T-cell (primary cell): ENCODE data around the gene SRPX2. TPM values are rescaled to one million over a fixed set of nuclear protein-coding genes. Genes with fewer than 3 reads are reported as not detected.

Experiments used
- ATAC-seq, 4 experiments: fragments of 200-7000 bp in 3 of 4; fragments of 150-1000 bp in 1 of 4; cut with Tn5 transposase; replicated peaks in 1 of 4; 1 replicate in 3 of 4; 2 replicates in 1 of 4; pipeline ENCODE4 v1.10.0; 2021; ENCODE audit warnings: moderate library complexity in 3 of 4, mild to moderate bottlenecking in 2 of 4, moderate number of reproducible peaks in 1 of 4
- CTCF ChIA-PET, 2 donors: fragments of 300-600 bp; sonication (Branson Sonifier 250); formaldehyde crosslinking; loops; one replicate each; lab custom pipeline; 2022; ENCODE audit warnings: antibody characterized with exemption in 2 of 2; lab: Charles Lee
- POLR2A ChIA-PET, 2 donors: fragments of 300-600 bp; sonication (Branson Sonifier 250); formaldehyde crosslinking; loops; one replicate each; lab custom pipeline; 2022; ENCODE audit warnings: antibody characterized with exemption in 2 of 2; lab: Charles Lee
- DNase-seq, 35 experiments: peaks; one replicate each; pipeline versions ENCODE4 v3.0.0 to v3.0.0-alpha.2; 2013 to 2023
- H3K27ac ChIP-seq: one replicate; pipeline ENCODE4 v1.5.1; 2013; ENCODE audit warnings: low read length
- H3K27me3 ChIP-seq, 2 experiments: replicated peaks in 1 of 2; 1 replicate in 1 of 2; 2 replicates in 1 of 2; pipeline versions ENCODE4 v1.6.1 to v1.7.0; 2013; ENCODE audit warnings: low read length in 1 of 2, mixed read lengths in 1 of 2; ENCODE audit not compliant: control insufficient read depth in 2 of 2, insufficient read depth in 2 of 2; ENCODE audit errors: extremely low read depth in 1 of 2
- H3K36me3 ChIP-seq, 2 donors: 1 replicate in 1 of 2; 2 replicates in 1 of 2; pipeline versions ENCODE4 v1.6.1 to v1.7.0; 2013; ENCODE audit warnings: low read length in 1 of 2; ENCODE audit not compliant: control insufficient read depth in 2 of 2, insufficient read depth in 1 of 2; ENCODE audit errors: extremely low read depth in 1 of 2
- H3K4me1 ChIP-seq, 2 experiments: 1 replicate in 1 of 2; 2 replicates in 1 of 2; pipeline versions ENCODE4 v1.6.1 to v1.7.0; 2013; ENCODE audit warnings: low read length in 2 of 2, mixed read lengths in 1 of 2; ENCODE audit not compliant: insufficient read depth in 2 of 2, control insufficient read depth in 1 of 2; ENCODE audit errors: extremely low read depth in 1 of 2
- H3K4me3 ChIP-seq, 2 donors: 1 replicate in 1 of 2; 2 replicates in 1 of 2; pipeline versions ENCODE4 v1.5.1 to v1.7.0; 2013; ENCODE audit warnings: mild to moderate bottlenecking in 2 of 2, low read length in 1 of 2, moderate library complexity in 1 of 2; ENCODE audit not compliant: control insufficient read depth in 1 of 2; ENCODE audit errors: extremely low read depth in 1 of 2
- H3K9me3 ChIP-seq: 2 replicates; pipeline ENCODE4 v1.7.0; 2013
- H3K27ac Mint-ChIP-seq, 2 donors: one replicate each; pipeline ENCODE4 v1.8.0; 2020 to 2021; ENCODE audit warnings: mild to moderate bottlenecking in 2 of 2, mixed read lengths in 2 of 2
- H3K27me3 Mint-ChIP-seq, 2 donors: one replicate each; pipeline ENCODE4 v1.8.0; 2021 to 2022; ENCODE audit warnings: mixed read lengths in 2 of 2
- H3K36me3 Mint-ChIP-seq: one replicate; pipeline ENCODE4 v1.8.0; 2021; ENCODE audit warnings: mixed read lengths
- H3K4me1 Mint-ChIP-seq, 3 donors: one replicate each; pipeline ENCODE4 v1.8.0; 2020 to 2022; ENCODE audit warnings: mixed read lengths in 3 of 3, mild to moderate bottlenecking in 1 of 3
- H3K4me3 Mint-ChIP-seq, 3 donors: one replicate each; pipeline ENCODE4 v1.8.0; 2020 to 2022; ENCODE audit warnings: mild to moderate bottlenecking in 3 of 3, mixed read lengths in 3 of 3, moderate library complexity in 3 of 3
- H3K9me3 Mint-ChIP-seq, 3 donors: one replicate each; pipeline ENCODE4 v1.8.0; 2020 to 2022; ENCODE audit warnings: mixed read lengths in 3 of 3
- WGBS: methylation state at CpG from one replicate; pipeline ENCODE4 v1.1.5; 2013; ENCODE audit warnings: missing lambda C conversion rate; ENCODE audit not compliant: insufficient coverage; 5-methylcytosine and 5-hydroxymethylcytosine counted together
- total RNA-seq, 35 experiments: library from RNA in 6 of 35; stranded (reverse) in 6 of 35; fragments of 120-200 nt in 1 of 35; gene quantifications; one replicate each; pipeline versions ENCODE4 v1.2.1 to v1.2.4 and lab custom pipeline; 2013 to 2026

Gene SRPX2
- total RNA-seq, 5 donors from 2014 or later (not counting 1 experiment from before 2014, with no cell fraction given): 0.18 TPM; not detected in 4

DNA sequence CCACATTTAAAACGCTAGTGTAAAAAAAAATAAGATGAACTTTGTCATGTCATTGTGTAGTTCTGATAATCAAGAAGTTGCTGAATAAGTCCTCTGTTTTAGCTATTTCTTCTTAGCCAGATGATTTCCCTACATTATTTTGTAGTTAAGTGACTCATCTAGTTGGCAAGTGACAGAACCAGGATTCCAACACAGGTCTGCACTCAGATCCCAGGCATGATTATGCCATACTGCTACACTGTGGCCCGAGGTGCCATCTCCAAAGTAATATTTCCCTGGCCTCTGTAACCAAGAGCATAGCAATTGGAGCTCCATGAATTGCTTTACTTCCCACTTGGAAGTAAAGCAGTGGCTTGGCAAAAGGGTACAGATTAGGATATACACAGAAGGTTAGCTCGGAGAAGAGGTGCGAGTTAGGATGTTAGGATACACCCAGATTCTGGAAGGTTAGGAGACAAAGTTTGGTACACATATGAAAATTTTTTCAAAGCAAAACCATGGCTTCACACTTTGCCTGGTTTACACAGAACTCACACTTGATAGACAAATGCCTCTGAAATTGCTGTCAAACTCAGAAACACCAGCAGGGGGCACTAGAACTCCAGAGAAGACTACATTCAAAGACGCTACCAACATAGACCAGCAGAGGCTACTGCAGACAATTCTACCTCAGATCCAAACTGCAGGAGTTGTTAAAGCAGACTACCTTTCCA lies 41.4 kb downstream of the SRPX2 start:
- Histone ChIP-seq H3K4me1 (no peaks in the 10 kb centered on the region), H3K4me3 (no peak overlapping the region), H3K36me3 (no peaks in the 10 kb centered on the region), H3K9me3 (no peaks in the 10 kb centered on the region), H3K27me3 (peaks cover 0 to 2% of the 10 kb centered on the region in 2 experiments), H3K27ac (no peak overlapping the region)
- Mint-ChIP-seq H3K9me3 (no peaks in the 10 kb centered on the region), H3K27ac (no peak overlapping the region), H3K4me3 (no peak overlapping the region), H3K4me1 (peaks cover 0 to 13% (median 2%) of the 10 kb centered on the region in 3 donors), H3K36me3 (no peaks in the 10 kb centered on the region), H3K27me3 (peaks cover 0 to 11% of the 10 kb centered on the region in 2 donors)
- ATAC-seq (peak in 3 of 4 experiments; percentile 43 to 62 (median 61)), DNase-seq (peak in 33 of 35 experiments; percentile 18 to 71 (median 38))
- ChIA-PET CTCF (interaction anchor here (0.5 to 3.8 kb wide), 6 partner anchors 14 to 1808 kb away, joined by 4 to 15 read pairs (median 5); no protein-coding TSS in a partner anchor), POLR2A (no interaction called here)
- WGBS: 0% methylated on average over 1 of the region's 5 CpGs

- Histone ChIP-seq H3K27ac (no peak overlapping the region), H3K4me3 (no peak overlapping the region), H3K36me3 (no peaks in the 10 kb centered on the region), H3K9me3 (no peaks in the 10 kb centered on the region), H3K27me3 (peaks cover 0 to 2% of the 10 kb centered on the region in 2 experiments), H3K4me1 (no peaks in the 10 kb centered on the region)
- Mint-ChIP-seq H3K27ac (no peak overlapping the region), H3K4me1 (peaks cover 0 to 13% (median 2%) of the 10 kb centered on the region in 3 donors), H3K9me3 (no peaks in the 10 kb centered on the region), H3K36me3 (no peaks in the 10 kb centered on the region), H3K27me3 (peaks cover 0 to 11% of the 10 kb centered on the region in 2 donors), H3K4me3 (no peak overlapping the region)
- ChIA-PET CTCF (interaction anchor here (1.6 to 3.8 kb wide), 2 partner anchors 82 kb away, joined by 7 to 15 read pairs; no protein-coding TSS in a partner anchor), POLR2A (no interaction called here)
- no peak for ATAC-seq
- no peak for DNase-seq
- WGBS: no CpG with 5 or more reads among the region's 1 CpG
Measured at GRCh38 chrX:100685997-100686305, 42.0 kb downstream of the SRPX2 start.

DNA sequence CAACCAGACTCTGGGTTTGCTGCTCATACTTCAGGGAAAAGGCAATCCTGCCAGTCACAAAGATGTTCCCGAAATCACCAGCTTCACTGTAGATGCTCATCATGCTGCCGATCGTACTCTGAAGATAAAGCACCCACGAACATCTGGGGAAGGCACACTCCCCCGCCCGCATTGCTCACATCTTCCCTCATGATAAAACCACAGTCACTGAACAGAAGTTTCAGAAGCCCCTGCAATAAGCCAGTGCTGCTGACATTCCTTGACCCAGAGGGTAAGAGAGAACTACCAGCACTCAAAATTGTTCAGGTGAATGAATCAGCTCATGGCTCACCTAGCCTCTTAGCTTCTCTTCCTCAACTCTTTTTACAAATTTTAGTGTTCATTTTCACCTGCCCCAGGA lies 43.1 kb downstream of the SRPX2 start:
- no peak overlapping the region for H3K27ac Mint-ChIP-seq
- no peaks in the 10 kb centered on the region for H3K9me3 Mint-ChIP-seq
- Histone ChIP-seq H3K36me3 (no peaks in the 10 kb centered on the region), H3K9me3 (no peaks in the 10 kb centered on the region), H3K27me3 (peaks cover 0 to 2% of the 10 kb centered on the region in 2 experiments), H3K4me1 (no peaks in the 10 kb centered on the region), H3K27ac (no peak overlapping the region), H3K4me3 (no peak overlapping the region)
- POLR2A ChIA-PET: interaction anchor here in 1 of 2 donors (0.6 kb wide), 1 partner anchor 582 kb away, joined by 3 read pairs; no protein-coding TSS in a partner anchor
- no peak for DNase-seq
- 20% methylated on average over 1 of the region's 6 CpGs for WGBS
- CTCF ChIA-PET: interaction anchor here (0.9 to 3.8 kb wide), 2 partner anchors 81 kb away, joined by 5 to 15 read pairs; no protein-coding TSS in a partner anchor
- no peak for ATAC-seq
- peaks cover 5 to 17% of the 10 kb centered on the region in 2 donors for H3K27me3 Mint-ChIP-seq
- H3K4me3 Mint-ChIP-seq: no peak overlapping the region
- H3K4me1 Mint-ChIP-seq: peaks cover 0 to 13% (median 2%) of the 10 kb centered on the region in 3 donors
- H3K36me3 Mint-ChIP-seq: no peaks in the 10 kb centered on the region

- Mint-ChIP-seq H3K4me3 (no peak overlapping the region), H3K27me3 (peaks cover 6 to 18% of the 10 kb centered on the region in 2 donors), H3K27ac (no peak overlapping the region), H3K9me3 (no peaks in the 10 kb centered on the region), H3K36me3 (no peaks in the 10 kb centered on the region), H3K4me1 (peaks cover 0 to 13% (median 2%) of the 10 kb centered on the region in 3 donors)
- ATAC-seq (peak in 1 of 4 experiments; percentile 19), DNase-seq (no peak)
- Histone ChIP-seq H3K9me3 (no peaks in the 10 kb centered on the region), H3K36me3 (no peaks in the 10 kb centered on the region), H3K27me3 (peaks cover 0 to 2% of the 10 kb centered on the region in 2 experiments), H3K4me1 (no peaks in the 10 kb centered on the region), H3K27ac (no peak overlapping the region), H3K4me3 (no peak overlapping the region)
- ChIA-PET POLR2A (interaction anchor here in 1 of 2 donors (0.6 to 0.7 kb wide), 2 partner anchors 12 to 582 kb away, joined by 3 to 12 read pairs; no protein-coding TSS in a partner anchor), CTCF (interaction anchor here (1.0 to 3.8 kb wide), 2 partner anchors 80 to 81 kb away, joined by 6 to 15 read pairs; no protein-coding TSS in a partner anchor)
- WGBS: no CpG with 5 or more reads among the region's 2 CpGs
Measured at GRCh38 chrX:100687546-100687945, 43.5 kb downstream of the SRPX2 start.

DNA sequence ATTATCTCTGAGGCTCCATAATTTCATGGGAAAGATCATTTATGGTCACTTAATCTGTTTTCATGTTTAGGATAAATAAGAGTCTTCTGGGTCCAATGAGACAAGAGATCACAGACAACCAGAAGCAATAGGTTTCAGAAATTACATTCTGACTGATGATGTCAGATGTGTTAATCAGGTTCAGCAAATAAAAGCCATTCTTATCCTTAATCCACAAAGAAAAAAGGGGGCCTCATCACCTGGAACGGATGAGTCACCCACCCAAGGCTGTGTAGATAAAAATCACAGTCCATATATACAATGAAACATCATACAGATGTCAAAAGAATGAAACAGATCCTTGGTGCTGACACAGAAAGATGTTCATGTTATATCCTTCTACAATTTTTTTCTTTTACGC lies 51.3 kb downstream of the SRPX2 start:
- H3K4me1 ChIP-seq: no peaks in the 10 kb centered on the region
- no peaks in the 10 kb centered on the region for H3K27me3 ChIP-seq
- H3K36me3 ChIP-seq: no peaks in the 10 kb centered on the region
- DNase-seq (no peak), ATAC-seq (no peak)
- Mint-ChIP-seq H3K9me3 (no peaks in the 10 kb centered on the region), H3K27ac (no peak overlapping the region), H3K36me3 (no peaks in the 10 kb centered on the region), H3K4me3 (no peak overlapping the region), H3K27me3 (peaks cover 20 to 32% of the 10 kb centered on the region in 2 donors), H3K4me1 (no peaks in the 10 kb centered on the region)
- H3K27ac ChIP-seq: no peak overlapping the region
- no peaks in the 10 kb centered on the region for H3K9me3 ChIP-seq
- ChIA-PET POLR2A (no interaction called here), CTCF (no interaction called here)
- WGBS: no CpG with 5 or more reads among the region's 2 CpGs
- no peak overlapping the region for H3K4me3 ChIP-seq

DNA sequence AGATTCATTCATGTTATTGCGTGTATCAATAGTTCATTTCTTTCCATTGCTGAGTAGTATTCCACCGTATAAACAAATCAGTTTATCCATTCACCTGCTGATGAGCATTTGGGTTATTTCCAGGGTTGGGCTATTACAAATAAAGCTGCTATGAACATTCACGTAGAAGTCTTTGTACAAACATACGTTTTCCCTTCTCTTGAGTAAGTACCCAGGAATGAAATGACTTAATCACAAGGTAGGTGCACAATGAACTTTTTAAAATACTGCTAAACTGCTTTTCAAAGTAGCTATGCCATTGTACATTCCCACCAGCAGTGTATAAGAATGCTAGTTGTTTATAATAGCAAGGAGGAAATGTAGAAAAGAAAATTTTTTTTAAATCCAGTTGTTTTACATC lies 52.0 kb downstream of the SRPX2 start:
- DNase-seq (no peak), ATAC-seq (no peak)
- WGBS: no CpG with 5 or more reads among the region's 4 CpGs
- no peak overlapping the region for H3K27ac ChIP-seq
- no peaks in the 10 kb centered on the region for H3K4me1 Mint-ChIP-seq
- H3K9me3 ChIP-seq: no peaks in the 10 kb centered on the region
- H3K27me3 Mint-ChIP-seq: peaks cover 20 to 32% of the 10 kb centered on the region in 2 donors
- ChIA-PET POLR2A (no interaction called here), CTCF (no interaction called here)
- H3K36me3 ChIP-seq: no peaks in the 10 kb centered on the region
- H3K4me3 ChIP-seq: no peak overlapping the region
- no peaks in the 10 kb centered on the region for H3K27me3 ChIP-seq
- no peaks in the 10 kb centered on the region for H3K36me3 Mint-ChIP-seq
- no peaks in the 10 kb centered on the region for H3K4me1 ChIP-seq
- no peak overlapping the region for H3K27ac Mint-ChIP-seq
- no peak overlapping the region for H3K4me3 Mint-ChIP-seq
- no peaks in the 10 kb centered on the region for H3K9me3 Mint-ChIP-seq
